Measurements from ENCODE around the gene FOXP2. TPM values are rescaled to one million over a fixed set of nuclear protein-coding genes. Genes with fewer than 3 reads are reported as not detected.

FOXP2 gene
- total and polyA plus RNA-seq, 2 donors (not counting 3 experiments of a cell fraction or from before 2014, with no cell fraction given): 0.37 to 2.7 TPM

DNA sequence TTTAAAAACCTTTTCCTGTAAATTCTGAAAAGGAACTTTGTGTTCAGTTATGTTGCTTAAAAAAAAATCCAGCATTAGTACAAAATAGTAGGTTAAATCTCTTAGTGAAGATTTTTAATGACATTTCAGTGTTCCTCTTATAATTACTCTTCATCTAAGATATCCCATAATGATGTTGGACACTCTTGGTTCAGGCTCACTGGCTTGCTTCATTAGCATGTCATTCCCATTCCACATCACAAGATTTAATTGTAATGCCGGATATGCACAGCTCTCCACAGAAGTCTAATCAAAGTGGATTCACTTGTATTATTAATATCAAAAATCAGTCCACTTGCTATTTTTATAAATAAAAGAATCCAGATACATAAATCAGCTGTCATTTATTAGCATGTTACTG lies 327.3 kb downstream of the FOXP2 start:
- POLR2A ChIA-PET: no interaction called here
- FAIRE-seq: no peak
- Histone ChIP-seq H3K27ac (ENCODE audit: insufficient read depth, low read depth, low read length) (no peak overlapping the region), H3K4me2 (ENCODE audit: insufficient read depth, low read length) (no peak overlapping the region), H3K4me3 (replicated peaks in 1 of 3; ENCODE audit: insufficient read depth in 1 of 3, low read depth in 1 of 3, low read length in 3 of 3) (no peak overlapping the region), H3K9me3 (replicated peaks; ENCODE audit: control insufficient read depth, insufficient read depth, low read length) (no peaks in the 10 kb centered on the region), H3K9ac (replicated peaks; ENCODE audit: extremely low read depth, insufficient read depth, low read length) (no peak overlapping the region), H2AFZ (ENCODE audit: low read depth, low read length) (no peak overlapping the region), H3K9me1 (replicated peaks; ENCODE audit: control insufficient read depth, extremely low read depth, insufficient read depth, low read length) (no peaks in the 10 kb centered on the region), H3K36me3 (ENCODE audit: control insufficient read depth in 2 of 2, extremely low read depth in 1 of 2, insufficient read depth in 2 of 2, low read length in 2 of 2) (no peaks in the 10 kb centered on the region), H3K4me1 (ENCODE audit: control insufficient read depth, extremely low read depth, insufficient read depth, low read length) (no peaks in the 10 kb centered on the region), H4K20me1 (replicated peaks; ENCODE audit: control insufficient read depth, extremely low read depth, insufficient read depth, low read length) (no peaks in the 10 kb centered on the region), H3K27me3 (ENCODE audit: control insufficient read depth in 2 of 2, insufficient read depth in 2 of 2, low read length in 2 of 2) (no peaks in the 10 kb centered on the region), H3K79me2 (ENCODE audit: control insufficient read depth, insufficient read depth, low read length) (no peaks in the 10 kb centered on the region)
- intact Hi-C loops (cut with micrococcal nuclease) (no loop called here), dilution Hi-C loops (cut with MboI; ENCODE audit: extremely low pct_ligation_motif_present, low sequenced_read_pairs) (no loop called here)
- no peak for TF ChIP-seq MAX (IDR thresholded peaks at IDR 0.05; ENCODE audit: insufficient read depth, insufficient read length)
- no peak for TF ChIP-seq POLR2A (IDR thresholded peaks at IDR 0.05; ENCODE audit: low read depth, low read length)
- no peak for TF ChIP-seq FOS (IDR thresholded peaks at IDR 0.05; ENCODE audit: borderline replicate concordance, insufficient read depth, low read length)
- no peak for TF ChIP-seq JUN (IDR thresholded peaks at IDR 0.05; ENCODE audit: borderline replicate concordance, insufficient read depth, insufficient read length, low read depth)
- no peak for TF ChIP-seq POLR2AphosphoS5 (IDR thresholded peaks at IDR 0.05; ENCODE audit: insufficient read depth, low read depth, low read length)
- TF ChIP-seq CTCF (IDR thresholded peaks at IDR 0.05; ENCODE audit: extremely low read depth in 1 of 2, insufficient read depth in 1 of 2, low read depth in 1 of 2, low read length in 2 of 2): no peak
- no peak for TF ChIP-seq MYC (IDR thresholded peaks at IDR 0.05; ENCODE audit: low read depth, low read length)
- TF ChIP-seq GATA2 (IDR thresholded peaks at IDR 0.05; ENCODE audit: insufficient read depth, insufficient read length, low read depth, low read length): no peak
- TF ChIP-seq EZH2 (IDR thresholded peaks at IDR 0.05; ENCODE audit: borderline replicate concordance, low read depth, low read length, severe bottlenecking): no peak
- BruUV-seq (replicated peaks): no TSS peak
- CTCF ChIA-PET: no interaction called here
- DNase-seq (ENCODE audit: low read depth, low spot score): no peak

Small RNA genes within 50 kb of the gene (microRNA-seq; reads per million reads assigned to microRNA genes)
- gene MIR3666 (ENCODE audit: borderline number of aligned reads, borderline replicate concordance): not detected

Small RNA genes within 50 kb of the gene (small RNA-seq; reads per million reads assigned to genes)
- gene MIR3666 (ENCODE audit: insufficient read depth, insufficient read length, low read depth, low replicate concordance) (not detected), gene RNA5SP238 (ENCODE audit: insufficient read depth, insufficient read length, low read depth, low replicate concordance) (not detected)

Measured in endothelial cell of umbilical vein (primary cell).